ENCODE results near the gene ZNF185. TPM values are rescaled to one million over a fixed set of nuclear protein-coding genes. Genes with fewer than 3 reads are reported as not detected.

Gene ZNF185
- polyA plus RNA-seq (ENCODE audit: insufficient read length in 12 of 12) = 10 to 100 TPM in 11 of 12 donors, not detected in 1; 10.2 to 37.1 (median 18.8) TPM
- long read RNA-seq, donor 1 = 0 reads
- long read RNA-seq, donor 2 = 0 reads
- long read RNA-seq, donor 3 = 0 reads
- long read RNA-seq, donor 4 = 0 reads
- long read RNA-seq, donor 5 = 0 reads
- long read RNA-seq, donor 6 = 0 reads
- long read RNA-seq, donor 7 = 0 reads
- long read RNA-seq, donor 8 = 0 reads
- long read RNA-seq, donor 9 = 0 reads
- long read RNA-seq, donor 10 = 0 reads
- long read RNA-seq, donor 11 = 0 reads

DNA sequence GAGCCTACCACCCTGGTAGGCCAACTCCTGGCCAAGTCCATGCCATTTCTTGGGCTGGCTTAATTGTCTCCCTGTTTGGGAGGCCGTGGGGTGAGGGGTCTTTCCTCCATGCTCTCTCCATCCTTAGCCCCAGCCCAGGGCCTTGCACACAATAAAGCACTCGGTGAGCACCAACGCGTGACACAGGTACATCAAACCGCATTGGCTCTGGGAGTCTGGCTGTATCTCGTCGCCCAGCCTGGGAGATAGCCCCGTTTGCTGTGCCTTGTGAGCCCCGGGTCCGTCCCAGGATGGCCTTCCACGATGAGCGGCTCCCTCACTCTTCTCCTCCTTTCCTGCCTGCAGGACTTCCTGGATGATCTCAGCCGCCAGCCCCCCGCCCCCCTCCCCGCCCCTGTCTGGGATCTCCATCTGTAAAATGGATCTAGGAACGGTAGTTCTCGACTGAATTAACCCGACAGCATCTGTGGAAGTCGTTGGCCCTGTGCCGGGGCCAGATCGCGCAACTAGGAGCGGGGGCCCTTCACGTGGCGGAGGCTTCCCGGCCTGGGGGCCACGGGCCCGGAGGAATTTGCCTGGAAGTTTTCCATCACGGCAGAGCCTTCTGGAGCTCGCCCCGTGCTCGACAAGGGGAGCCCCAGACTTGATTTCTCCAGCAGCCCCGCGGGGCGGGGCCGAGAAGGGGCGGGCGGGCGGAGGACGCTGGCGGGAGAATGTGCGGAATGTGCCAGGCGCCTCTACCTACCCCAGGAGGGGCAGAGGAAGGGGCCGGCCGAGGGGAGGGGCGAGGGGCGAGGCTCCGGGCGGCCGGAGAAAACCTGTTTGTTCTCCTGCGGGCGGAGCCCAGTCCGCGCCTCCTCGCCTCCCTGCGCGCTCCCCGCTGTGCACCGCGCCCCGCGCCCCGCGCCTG lies at the start of gene ZNF185:
Gene ZNF185 (plus strand): TSS at position 846 of the 910 bp plus-strand sequence. CDS start 16,423 bp downstream, outside the sequence.
- DNase-seq = peak; percentile 62

DNA sequence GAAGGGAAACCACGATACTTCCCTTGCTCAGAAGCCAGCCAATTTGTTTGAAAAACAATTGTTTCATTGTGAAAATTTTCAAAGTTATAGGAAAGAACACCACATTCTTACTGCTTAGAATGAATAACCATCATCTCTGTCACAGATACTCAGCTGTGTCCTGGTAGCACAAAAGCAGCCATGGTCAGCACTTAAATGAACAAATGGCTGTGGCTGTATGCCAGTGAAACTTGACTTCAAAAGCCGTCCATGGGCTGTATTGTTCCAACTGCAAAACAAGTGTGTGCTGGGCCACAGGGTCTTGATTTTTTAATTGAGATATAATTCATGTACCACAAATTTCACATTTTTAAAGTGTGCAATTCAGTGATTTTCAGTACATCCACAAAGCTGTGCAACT lies 47.4 kb upstream of the ZNF185 start:
- DNase-seq = no peak

- DNase-seq = no peak
These were observed 43.9 kb upstream of the ZNF185 start for GRCh38 chrX:152853986-152854385.

DNA sequence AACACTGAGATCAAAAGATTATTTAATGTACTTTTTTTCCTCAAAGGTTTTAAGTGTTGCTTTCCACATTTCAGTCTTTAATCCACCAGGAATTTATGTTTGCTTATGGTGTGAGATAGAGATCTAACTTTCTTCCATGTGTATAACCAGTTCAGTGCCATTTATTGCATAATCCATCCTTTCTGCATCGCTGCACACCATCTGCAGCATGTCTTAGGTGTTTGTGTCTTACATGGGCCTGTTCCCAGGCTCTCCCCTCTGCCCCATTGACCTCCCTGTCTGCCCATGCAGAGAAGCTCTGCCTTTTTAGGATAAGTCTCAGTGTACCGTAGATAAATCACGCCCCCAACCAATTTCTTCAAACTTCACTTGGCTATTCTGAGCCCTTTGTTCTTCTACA lies 36.8 kb upstream of the ZNF185 start:
- DNase-seq = no peak

DNA sequence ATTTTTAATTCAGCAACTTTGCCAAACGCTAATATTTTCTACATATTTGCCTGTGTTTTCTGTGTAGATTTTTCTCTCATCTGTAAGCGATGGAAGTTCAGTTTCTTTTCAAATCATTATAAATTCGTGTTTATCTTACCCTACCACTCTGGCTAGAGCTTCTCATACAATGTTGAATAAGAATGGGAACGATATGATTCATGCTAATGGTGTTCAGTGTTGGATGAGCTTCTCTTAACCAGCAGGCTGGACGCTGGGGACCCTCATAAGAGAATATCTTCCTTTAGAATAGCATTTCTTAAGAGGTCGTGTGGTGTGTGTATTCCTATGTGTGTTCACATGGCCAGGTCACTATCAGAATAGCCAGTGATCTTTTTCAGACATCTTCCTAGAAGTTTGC lies 36.0 kb upstream of the ZNF185 start:
- DNase-seq = no peak

GRCh38 chrX:152865232-152865920 lies 32.5 kb upstream of the ZNF185 start:
- DNase-seq = peak; percentile 1

- DNase-seq = no peak
These were observed 31.5 kb upstream of the ZNF185 start for GRCh38 chrX:152866386-152866785.

GRCh38 chrX:152869972-152870371 lies 27.9 kb upstream of the ZNF185 start:
- no peak for DNase-seq

DNA sequence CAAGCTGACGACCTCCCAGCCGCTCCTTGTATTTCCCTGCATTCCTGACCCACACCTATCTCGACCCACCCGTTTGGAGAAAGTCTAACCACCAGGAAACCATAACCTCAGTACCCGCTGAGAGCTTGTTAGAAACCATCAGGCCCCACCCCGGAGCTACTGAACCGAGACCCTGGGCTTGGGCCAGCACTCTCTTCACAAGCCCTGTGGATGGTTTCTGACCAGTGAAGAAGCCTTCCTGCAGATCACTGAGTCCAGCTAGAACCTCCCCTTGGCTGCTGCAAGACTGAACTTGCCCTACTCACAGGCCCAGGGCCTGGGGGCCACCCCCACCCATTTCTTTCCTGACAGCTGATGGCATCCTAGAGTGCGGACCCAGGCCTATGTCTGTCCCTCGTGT lies 26.6 kb upstream of the ZNF185 start:
- DNase-seq = no peak

DNA sequence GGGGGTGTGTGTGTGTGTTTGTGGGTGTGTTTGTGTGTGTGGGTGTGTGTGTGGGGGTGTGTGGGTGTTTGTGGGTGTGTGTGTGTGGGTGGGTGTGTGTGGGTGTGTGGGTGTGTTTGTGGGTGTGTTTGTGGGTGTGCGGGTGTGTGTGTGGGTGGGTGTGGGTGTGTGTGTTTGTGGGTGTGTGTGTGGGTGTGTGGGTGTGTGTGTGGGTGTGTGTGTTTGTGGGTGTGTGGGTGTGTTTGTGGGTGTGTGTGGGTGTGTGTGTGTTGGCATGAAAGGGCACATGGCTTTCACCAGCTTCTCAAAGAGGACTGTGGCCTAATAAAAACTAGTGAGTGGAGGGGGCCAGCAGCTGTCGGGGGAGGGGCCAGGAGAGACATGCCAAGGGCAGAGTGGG lies 25.3 kb upstream of the ZNF185 start:
- no peak for DNase-seq

DNA sequence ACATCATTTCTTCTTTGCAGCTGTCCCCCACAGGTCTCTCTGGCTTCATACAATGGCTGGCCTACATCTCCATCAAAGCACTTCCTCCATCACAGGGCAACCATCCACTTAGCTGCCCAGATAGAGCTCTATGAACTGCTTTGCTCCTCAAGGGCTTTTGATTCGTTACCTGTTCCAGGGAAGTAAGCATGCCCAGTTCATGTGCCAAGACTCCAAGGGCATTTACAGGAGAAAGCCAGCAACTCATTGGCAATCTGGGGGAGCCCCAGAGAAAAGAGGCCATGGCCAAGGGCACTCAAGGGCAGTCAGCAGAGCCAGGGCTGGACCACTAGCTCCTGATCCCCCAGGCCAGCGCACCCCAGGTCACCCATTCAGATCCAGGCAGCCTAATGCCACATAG lies 24.5 kb upstream of the ZNF185 start:
- DNase-seq = no peak

- no peak for DNase-seq
These were observed 20.7 kb upstream of the ZNF185 start for GRCh38 chrX:152876931-152877840.

DNA sequence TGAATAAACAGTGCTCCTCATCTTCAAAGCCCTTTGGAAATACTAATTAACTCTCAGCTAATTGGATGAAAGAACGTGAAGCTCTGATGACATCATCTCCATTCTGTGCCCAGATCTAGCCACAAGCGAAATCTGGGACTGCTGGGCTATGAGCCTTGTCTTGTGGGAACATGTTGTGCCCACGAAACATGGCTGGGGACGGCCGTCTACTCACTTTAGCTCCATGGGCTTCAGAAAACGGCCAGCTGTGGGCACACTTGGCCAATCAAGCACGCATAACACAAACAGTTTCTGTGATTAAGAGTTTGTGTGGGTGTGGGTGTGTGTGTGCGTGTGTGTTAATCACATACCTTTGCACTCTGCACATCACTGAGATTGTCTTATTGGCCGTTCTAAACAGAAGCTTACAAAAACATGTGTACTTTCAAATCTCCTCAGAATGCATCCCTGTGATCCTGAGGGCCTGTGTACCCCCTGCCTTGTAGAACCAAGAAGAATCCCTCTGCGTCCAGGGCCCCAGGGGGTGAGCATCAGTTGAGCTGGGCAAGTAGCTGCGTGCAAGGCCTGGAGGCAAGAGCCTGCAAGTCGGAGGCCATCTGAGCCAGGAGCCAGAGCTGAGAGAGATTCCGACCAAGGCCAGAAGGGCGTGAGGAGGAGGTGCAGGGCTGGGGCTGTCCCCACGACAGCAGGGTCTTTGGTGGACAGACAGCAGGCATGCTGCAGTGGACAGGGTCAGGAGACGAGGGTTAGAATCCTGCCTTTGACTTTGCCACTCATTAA lies 18.7 kb upstream of the ZNF185 start:
- no peak for DNase-seq

DNA sequence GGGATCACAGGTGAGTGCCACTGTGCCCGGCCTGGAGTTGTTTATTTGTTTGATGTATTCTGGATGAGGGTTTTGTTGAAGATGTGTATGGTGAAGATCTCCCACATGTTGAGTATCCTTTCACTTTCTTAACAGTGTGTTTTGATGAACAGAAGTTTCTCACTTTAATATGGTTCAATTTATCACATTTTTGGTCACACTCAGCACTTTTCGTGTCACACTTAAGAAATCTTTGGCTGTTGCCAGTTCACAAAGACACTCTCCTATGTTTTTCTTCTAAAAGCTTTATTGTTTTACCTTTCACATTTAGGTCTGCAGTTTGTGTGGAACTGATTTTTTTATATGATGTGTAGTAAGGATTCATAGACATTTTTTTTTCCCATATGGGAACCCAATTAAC lies 16.6 kb upstream of the ZNF185 start:
- DNase-seq = no peak

DNA sequence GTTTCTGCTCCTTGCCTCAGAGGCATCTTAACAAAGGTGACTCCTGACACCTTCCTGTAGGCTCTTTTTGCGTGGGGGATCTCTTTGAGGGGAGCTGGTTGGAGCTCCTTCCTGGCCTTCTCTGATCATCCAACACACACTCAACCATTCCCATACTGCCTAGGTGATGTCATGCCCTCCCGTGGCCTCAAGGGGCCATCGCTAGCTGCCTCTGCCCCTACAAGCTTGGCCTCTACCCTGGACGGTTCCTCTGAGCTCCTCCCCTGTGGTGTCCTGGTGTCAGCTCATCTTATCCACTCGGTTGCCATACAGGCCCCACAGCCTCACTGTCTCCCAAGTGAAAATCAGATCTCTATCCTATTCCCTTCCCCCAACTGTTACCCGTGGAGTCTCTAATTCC lies 13.7 kb upstream of the ZNF185 start:
- DNase-seq = no peak

GRCh38 chrX:152886716-152887115 lies 11.2 kb upstream of the ZNF185 start:
- no peak for DNase-seq

DNA sequence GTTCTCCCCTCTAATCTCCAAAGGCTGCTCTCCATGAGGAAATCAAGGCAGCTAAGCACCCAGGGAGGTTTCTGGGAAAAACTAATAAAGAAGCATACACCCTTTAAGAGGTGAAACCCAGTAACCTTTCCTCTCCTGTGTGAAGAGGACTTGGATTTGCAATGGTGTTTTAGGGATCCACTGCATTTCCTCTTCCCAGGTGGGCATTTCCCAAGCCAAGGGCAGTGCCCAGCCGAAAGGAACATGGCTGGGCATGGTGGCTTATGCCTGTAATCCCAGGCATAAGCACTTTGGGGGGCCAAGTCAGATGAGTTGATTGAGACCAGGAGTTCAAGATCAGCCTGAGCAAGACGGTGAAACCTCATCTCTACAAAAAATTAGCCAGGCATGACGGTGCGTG lies 5.4 kb upstream of the ZNF185 start:
- no peak for DNase-seq

GRCh38 chrX:152892999-152893891 lies 4.6 kb upstream of the ZNF185 start:
- DNase-seq = peak; percentile 40

DNA sequence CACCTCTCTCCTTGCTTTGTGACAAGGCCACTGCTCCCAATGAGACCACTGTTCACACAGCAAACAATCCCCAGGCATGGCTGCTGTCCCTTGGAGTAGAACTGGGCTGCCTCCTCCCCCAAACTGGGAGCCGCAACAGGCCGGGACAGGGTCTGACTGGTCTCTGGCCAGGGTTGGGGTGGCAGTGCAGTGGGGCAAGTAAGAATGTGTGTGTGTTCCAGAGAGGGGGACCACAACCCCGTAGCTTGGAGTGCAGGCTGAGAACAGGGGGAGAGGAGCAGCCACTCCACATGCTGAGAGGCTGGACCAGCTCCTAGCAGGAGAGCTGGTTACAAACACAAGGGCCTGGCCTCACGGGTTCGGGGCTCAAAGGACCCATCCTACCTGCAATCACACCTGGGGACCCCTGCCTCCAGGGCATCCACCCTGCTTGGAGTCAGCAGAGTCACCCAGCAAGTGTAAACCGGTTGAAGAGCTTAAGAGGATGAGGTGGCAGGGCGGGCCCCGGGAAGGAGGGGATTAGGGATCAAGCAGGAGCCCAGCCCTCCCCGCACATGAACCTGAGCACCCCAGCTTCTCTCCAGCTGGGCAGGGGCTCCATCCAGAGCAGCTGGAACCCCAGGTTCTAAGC lies 3.8 kb upstream of the ZNF185 start:
- DNase-seq = no peak
